Osteoblast (primary cell): Measurements from ENCODE around the gene TRIM38. TPM values are rescaled to one million over a fixed set of nuclear protein-coding genes. Genes with fewer than 3 reads are reported as not detected.

Source experiments
- DNase-seq: peaks from one replicate; pipeline ENCODE4 v3.0.0; 2011; ENCODE audit warnings: low spot score, mixed read lengths; ENCODE audit not compliant: insufficient read length; ENCODE audit errors: missing footprints
- H2AFZ ChIP-seq: 2 replicates; pipeline ENCODE4 v1.6.0; 2011; ENCODE audit warnings: mild to moderate bottlenecking, low read length
- H3K27ac ChIP-seq: 2 replicates; pipeline ENCODE4 v1.5.1; 2011; ENCODE audit warnings: mild to moderate bottlenecking, low read depth, low read length, moderate library complexity
- H3K27me3 ChIP-seq: 2 replicates; pipeline ENCODE4 v1.6.0; 2012; ENCODE audit warnings: mild to moderate bottlenecking, control low read depth, inconsistent platforms, low read length, moderate library complexity; ENCODE audit not compliant: insufficient read depth
- H3K36me3 ChIP-seq: 2 replicates; pipeline ENCODE4 v1.5.1; 2011; ENCODE audit warnings: mild to moderate bottlenecking, low read length, control low read depth, moderate library complexity; ENCODE audit not compliant: insufficient read depth
- H3K4me1 ChIP-seq: 2 replicates; pipeline ENCODE4 v1.5.1; 2011; ENCODE audit warnings: mild to moderate bottlenecking, low read length, control low read depth, moderate library complexity; ENCODE audit not compliant: insufficient read depth
- H3K4me2 ChIP-seq: 2 replicates; pipeline ENCODE4 v1.6.0; 2011; ENCODE audit warnings: mild to moderate bottlenecking, low read length; ENCODE audit not compliant: insufficient read depth
- H3K4me3 ChIP-seq: fragments of 200-600 bp; sonication (generic); 3 replicates; pipeline ENCODE4 v1.5.1; 2012; ENCODE audit warnings: mild to moderate bottlenecking, low read length, inconsistent platforms; ENCODE audit not compliant: insufficient read depth
- H3K79me2 ChIP-seq: 2 replicates; pipeline ENCODE4 v1.6.0; 2012; ENCODE audit warnings: mild to moderate bottlenecking, low read length, control low read depth, inconsistent platforms; ENCODE audit not compliant: insufficient read depth
- H3K9me3 ChIP-seq: 2 replicates; pipeline ENCODE4 v1.5.1; 2011; ENCODE audit warnings: low read depth, low read length, control low read depth
- H4K20me1 ChIP-seq: 2 replicates; pipeline ENCODE4 v1.6.0; 2012; ENCODE audit warnings: mild to moderate bottlenecking, low read length, control low read depth; ENCODE audit not compliant: insufficient read depth
- CTCF ChIP-seq: IDR thresholded peaks from 2 replicates; pipeline ENCODE4 v1.5.1; 2011; ENCODE audit warnings: mild to moderate bottlenecking, low read depth, low read length, moderate library complexity; ENCODE audit errors: extremely low read depth
- total RNA-seq: library from RNA; depleted of rRNA; stranded (reverse); fragments of >200 nt; gene quantifications from 2 replicates; pipeline ENCODE4 v1.2.3, GENCODE V29; 2012

Gene TRIM38
- total RNA-seq, 1 donor: 13.0 TPM

GRCh38 chr6:26020329-26021000 lies 57.9 kb downstream of the TRIM38 start:
- Histone ChIP-seq H3K4me3 (peak overlapping the region; percentile 79), H3K9me3 (no peaks in the 10 kb centered on the region), H2AFZ (peak overlapping the region; percentile 71), H4K20me1 (no peaks in the 10 kb centered on the region), H3K27me3 (no peaks in the 10 kb centered on the region), H3K79me2 (no peaks in the 10 kb centered on the region), H3K36me3 (no peaks in the 10 kb centered on the region), H3K27ac (peak overlapping the region; percentile 97), H3K4me2 (peak overlapping the region; percentile 93), H3K4me1 (peaks cover 29% of the 10 kb centered on the region)
- no peak for TF ChIP-seq CTCF
- peak; percentile 91 for DNase-seq

GRCh38 chr6:26021001-26021349 lies 58.4 kb downstream of the TRIM38 start:
- H3K4me3 ChIP-seq: peak overlapping the region; percentile 79
- DNase-seq: no peak
- no peaks in the 10 kb centered on the region for H3K9me3 ChIP-seq
- H3K79me2 ChIP-seq: no peaks in the 10 kb centered on the region
- peak overlapping the region; percentile 71 for H2AFZ ChIP-seq
- peaks cover 34% of the 10 kb centered on the region for H3K4me1 ChIP-seq
- no peaks in the 10 kb centered on the region for H3K36me3 ChIP-seq
- H3K27me3 ChIP-seq: no peaks in the 10 kb centered on the region
- H3K4me2 ChIP-seq: peak overlapping the region; percentile 93
- no peaks in the 10 kb centered on the region for H4K20me1 ChIP-seq
- H3K27ac ChIP-seq: peak overlapping the region; percentile 97
- no peak for TF ChIP-seq CTCF

- H3K4me3 ChIP-seq: peak overlapping the region; percentile 79
- H4K20me1 ChIP-seq: no peaks in the 10 kb centered on the region
- DNase-seq: peak; percentile 88
- no peak for TF ChIP-seq CTCF
- no peaks in the 10 kb centered on the region for H3K9me3 ChIP-seq
- H2AFZ ChIP-seq: peak overlapping the region; percentile 82
- H3K27ac ChIP-seq: peak overlapping the region; percentile 97
- peak overlapping the region; percentile 93 for H3K4me2 ChIP-seq
- no peaks in the 10 kb centered on the region for H3K27me3 ChIP-seq
- H3K4me1 ChIP-seq: peaks cover 32% of the 10 kb centered on the region
- no peaks in the 10 kb centered on the region for H3K36me3 ChIP-seq
- no peaks in the 10 kb centered on the region for H3K79me2 ChIP-seq
Measured at GRCh38 chr6:26021350-26022131, 58.9 kb downstream of the TRIM38 start.

GRCh38 chr6:26022132-26022472 lies 59.5 kb downstream of the TRIM38 start:
- peak overlapping the region; percentile 82 for H2AFZ ChIP-seq

More at GRCh38 chr6:26022132-26022472, 59.5 kb downstream of the TRIM38 start:
- Histone ChIP-seq H3K79me2 (no peaks in the 10 kb centered on the region), H3K27ac (peak overlapping the region; percentile 97), H3K27me3 (no peaks in the 10 kb centered on the region), H3K4me2 (peak overlapping the region; percentile 93), H4K20me1 (no peaks in the 10 kb centered on the region), H3K4me1 (peaks cover 26% of the 10 kb centered on the region), H3K4me3 (peak overlapping the region; percentile 79), H3K9me3 (no peaks in the 10 kb centered on the region), H3K36me3 (no peaks in the 10 kb centered on the region)
- no peak for TF ChIP-seq CTCF
- no peak for DNase-seq
